A673 (cell line): ENCODE measurements around the gene PRC1. TPM values are rescaled to one million over a fixed set of nuclear protein-coding genes. Genes with fewer than 3 reads are reported as not detected.
A peak's percentile ranks its signal among the peaks of the same experiment; 100 is the strongest.

ENCODE experiments used
- BruUV-seq: library from RNA; stranded (reverse); fragments of 400-500 nt; replicated peaks from 2 replicates; lab custom pipeline; 2021; lab: Mats Ljungman, UMichigan
- CTCF ChIA-PET: fragments of 300-600 bp; sonication (Branson Sonifier 250); formaldehyde crosslinking; loops from one replicate; lab custom pipeline; 2022; ENCODE audit warnings: antibody characterized with exemption; lab: Charles Lee
- POLR2A ChIA-PET: fragments of 300-600 bp; sonication (Branson Sonifier 250); formaldehyde crosslinking; loops from one replicate; lab custom pipeline; 2022; ENCODE audit warnings: antibody characterized with exemption; ENCODE audit not compliant: low non-redundant PET; lab: Charles Lee
- DNase-seq: peaks from one replicate; pipeline ENCODE4 v3.0.0-alpha.2; 2015; ENCODE audit warnings: low spot score
- H3K27ac ChIP-seq: fragments of 200-600 bp; sonication (generic); 2 replicates; pipeline ENCODE4 v1.5.1; 2016; ENCODE audit warnings: mixed run types, low read depth, mild to moderate bottlenecking, mixed read lengths, antibody characterized with exemption, low read length; ENCODE audit not compliant: poor library complexity, severe bottlenecking
- H3K27me3 ChIP-seq: fragments of 200-600 bp; sonication (generic); replicated peaks from 2 replicates; pipeline ENCODE4 v1.6.1; 2017; ENCODE audit warnings: mixed run types, low read depth, mild to moderate bottlenecking, mixed read lengths, antibody characterized with exemption, low read length; ENCODE audit not compliant: insufficient read depth, poor library complexity
- H3K36me3 ChIP-seq: fragments of 200-600 bp; sonication (generic); 2 replicates; pipeline ENCODE4 v1.6.1; 2016; ENCODE audit warnings: mixed run types, mild to moderate bottlenecking, mixed read lengths, antibody characterized with exemption, low read length; ENCODE audit not compliant: insufficient read depth, poor library complexity, severe bottlenecking
- H3K4me1 ChIP-seq: fragments of 200-600 bp; sonication (generic); 2 replicates; pipeline ENCODE4 v1.6.1; 2017; ENCODE audit warnings: mixed run types, mild to moderate bottlenecking, mixed read lengths, antibody characterized with exemption, low read length; ENCODE audit not compliant: insufficient read depth, poor library complexity, severe bottlenecking
- H3K4me3 ChIP-seq: fragments of 200-600 bp; sonication (generic); 2 replicates; pipeline ENCODE4 v1.5.1; 2016; ENCODE audit warnings: low read depth, mixed run types, mild to moderate bottlenecking, mixed read lengths, low read length; ENCODE audit not compliant: poor library complexity, severe bottlenecking
- H3K9me3 ChIP-seq: fragments of 200-600 bp; sonication (generic); 2 replicates; pipeline ENCODE4 v1.6.1; 2016; ENCODE audit warnings: mixed run types, low read depth, mild to moderate bottlenecking, mixed read lengths, antibody characterized with exemption, low read length; ENCODE audit not compliant: poor library complexity, severe bottlenecking
- CTCF ChIP-seq: fragments of 300-800, 200-600 bp; sonication (generic); conservative IDR thresholded peaks from 2 replicates; pipeline ENCODE4 v1.5.1; 2017; ENCODE audit warnings: low read depth, mild to moderate bottlenecking, antibody characterized with exemption, low read length, moderate library complexity, mixed read lengths
- EZH2 ChIP-seq: fragments of 200-600 bp; sonication (generic); IDR thresholded peaks from 2 replicates; pipeline ENCODE4 v1.6.1; 2017; ENCODE audit warnings: borderline replicate concordance, low read depth, mild to moderate bottlenecking, mixed read lengths, antibody characterized with exemption, low read length; ENCODE audit not compliant: poor library complexity, severe bottlenecking
- intact Hi-C: fragments of 100-400 bp; cut with micrococcal nuclease; formaldehyde crosslinking; loops from one replicate; pipeline ENCODE4 v1.10.0; 2022; ENCODE audit not compliant: unreplicated experiment
- total RNA-seq: library from RNA; stranded (reverse); gene quantifications from 2 replicates; pipeline ENCODE4 v1.2.3, GENCODE V29; 2021

The PRC1 gene
- total RNA-seq, 1 experiment from 2014 or later: 339 TPM

- intact Hi-C loops: no loop called here
- no peaks in the 10 kb centered on the region for H3K9me3 ChIP-seq
- no peak overlapping the region for H3K27ac ChIP-seq
- no peaks in the 10 kb centered on the region for H3K4me1 ChIP-seq
- CTCF ChIA-PET: no interaction called here
- no peak overlapping the region for H3K4me3 ChIP-seq
- peaks cover 57% of the 10 kb centered on the region for H3K36me3 ChIP-seq
- no peaks in the 10 kb centered on the region for H3K27me3 ChIP-seq
- POLR2A ChIA-PET: no interaction called here
- DNase-seq: no peak
- BruUV-seq: no TSS peak
- TF ChIP-seq CTCF (no peak), EZH2 (no peak)
Measured at GRCh38 chr15:91001209-91001608, 6.9 kb upstream of the PRC1 start.

GRCh38 chr15:90998737-90999136, 4.4 kb upstream of the PRC1 start:
- CTCF ChIA-PET: no interaction called here
- Histone ChIP-seq H3K27ac (peak overlapping the region; percentile 16), H3K36me3 (peaks cover 40% of the 10 kb centered on the region), H3K27me3 (no peaks in the 10 kb centered on the region), H3K4me3 (no peak overlapping the region), H3K4me1 (peaks cover 5% of the 10 kb centered on the region), H3K9me3 (no peaks in the 10 kb centered on the region)
- POLR2A ChIA-PET: no interaction called here
- no peak for TF ChIP-seq EZH2
- no peak for TF ChIP-seq CTCF
- no TSS peak for BruUV-seq
- DNase-seq: no peak
- intact Hi-C loops: no loop called here

- DNase-seq: no peak
- Histone ChIP-seq H3K27me3 (no peaks in the 10 kb centered on the region), H3K4me3 (peak overlapping the region; percentile 99), H3K36me3 (peaks cover 21% of the 10 kb centered on the region), H3K4me1 (peaks cover 19% of the 10 kb centered on the region), H3K9me3 (no peaks in the 10 kb centered on the region), H3K27ac (peak overlapping the region; percentile 95)
- TF ChIP-seq EZH2 (no peak), CTCF (no peak)
- no TSS peak for BruUV-seq
- intact Hi-C loops: loop anchor here (5.0 kb wide), 1 partner anchor 37 kb away; no protein-coding TSS in a partner anchor
- ChIA-PET POLR2A (interaction anchor here (0.7 kb wide), 1 partner anchor 793 kb away, joined by 3 read pairs; the partner anchor contains the start of gene SEMA4B), CTCF (no interaction called here)
Measured at GRCh38 chr15:90994059-90994416, 297 bp downstream of the PRC1 start.
